ENCODE data around the gene PIGV.

GRCh38 chr1:26828411-26828991, 40.8 kb downstream of the PIGV start:
- TF ChIP-seq POLR2A (IDR thresholded peaks at IDR 0.05) (no peak), CTCF (IDR thresholded peaks at IDR 0.05) (no peak)
